DMS114 treated with DMSO at 0.1 percent for 48 hours (cell line): ENCODE results near the gene NANOS3.

Experiments used
- DNase-seq: peaks from one replicate; lab custom pipeline; 2025; ENCODE audit not compliant: unreplicated experiment; lab: John Stamatoyannopoulos, UW

Gene NANOS3

DNA sequence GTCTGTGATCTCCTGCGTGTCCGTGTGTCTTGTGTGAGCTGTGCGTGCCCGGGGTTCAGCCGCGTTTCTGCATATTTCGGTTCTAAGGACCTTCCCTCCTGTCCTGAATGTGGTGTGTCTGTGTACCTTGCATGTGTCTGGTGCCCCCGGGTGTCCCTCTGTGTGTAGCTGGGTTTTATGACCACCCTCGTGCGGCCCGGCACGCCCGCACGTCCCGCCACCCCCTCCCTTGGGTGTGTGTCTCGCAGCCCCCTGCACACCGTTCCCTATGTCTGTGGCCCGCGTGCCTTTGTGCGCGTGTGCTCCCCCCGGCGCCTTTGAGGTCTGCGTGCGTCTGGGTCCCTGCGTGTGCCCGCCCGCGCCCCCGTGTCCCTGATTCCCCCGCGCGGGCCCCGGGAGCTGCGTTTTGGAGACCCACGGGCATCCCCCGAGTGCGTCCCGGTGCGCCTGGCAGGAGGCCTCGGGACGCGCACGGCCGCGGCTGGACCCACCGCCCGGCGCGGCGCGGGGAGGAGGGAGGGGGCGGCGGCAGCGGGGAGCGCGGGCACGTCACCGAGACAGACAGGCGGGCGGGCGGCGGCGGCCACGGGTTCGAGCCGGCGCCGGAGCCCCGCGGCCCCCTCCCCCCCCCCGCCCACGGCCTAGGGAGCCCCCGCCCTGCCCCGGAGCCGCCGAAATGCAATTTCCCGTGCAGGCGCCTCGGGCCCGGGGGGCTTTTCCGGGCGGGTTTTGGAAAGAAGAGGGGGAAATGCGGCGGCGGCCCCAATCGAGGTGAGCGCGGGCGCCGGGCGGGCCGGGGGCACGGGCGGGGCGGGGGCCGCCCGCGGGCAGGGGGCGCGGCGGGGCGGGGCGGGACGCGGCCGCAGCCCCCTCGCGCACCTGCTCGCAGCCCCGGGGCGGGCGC is 12.0 kb upstream of the NANOS3 start:
- DNase-seq: no peak

DNA sequence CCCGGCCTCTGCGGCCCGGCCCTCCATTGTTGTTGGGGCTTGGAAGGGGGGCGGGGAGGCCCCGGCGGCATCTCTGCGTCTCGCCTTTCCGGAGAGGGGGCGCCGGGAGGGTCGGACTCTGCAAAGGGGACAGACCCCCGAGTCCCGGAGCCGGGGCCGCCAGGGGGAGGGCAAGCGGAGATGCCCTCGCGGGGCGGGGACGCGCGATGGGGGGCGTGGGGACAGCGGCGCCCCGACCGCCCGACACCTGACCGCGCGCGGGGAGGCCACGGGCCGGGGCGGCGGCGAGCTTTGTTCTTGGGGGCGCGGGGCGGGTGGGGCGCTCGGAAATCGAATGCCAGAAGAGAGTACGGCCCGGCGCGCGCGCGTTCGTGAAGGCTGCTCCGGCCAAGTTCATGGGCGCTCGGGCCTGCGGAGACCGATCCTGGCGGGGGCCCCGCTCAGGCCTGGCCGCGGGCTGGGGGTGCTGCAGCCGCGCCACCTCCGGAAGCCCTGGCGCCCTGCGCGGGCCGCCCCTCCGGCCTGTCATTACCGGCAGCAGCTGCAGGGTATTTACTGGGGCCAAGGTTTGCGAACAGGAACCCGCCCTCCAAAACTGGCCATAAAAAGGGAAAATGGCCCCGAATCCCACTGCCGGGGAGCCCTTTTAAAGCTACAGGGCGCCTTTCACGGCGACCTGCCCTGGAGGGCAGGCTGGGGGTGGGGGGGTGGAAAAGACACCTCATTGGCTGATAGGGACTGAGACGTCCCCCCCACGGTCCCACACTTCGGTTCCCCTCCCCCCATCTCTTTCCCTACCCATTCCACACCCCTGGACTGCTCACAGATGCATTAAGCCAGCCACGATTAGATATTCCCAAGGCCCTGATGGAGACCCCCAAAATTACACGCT is 11.1 kb upstream of the NANOS3 start:
- no peak for DNase-seq

DNA sequence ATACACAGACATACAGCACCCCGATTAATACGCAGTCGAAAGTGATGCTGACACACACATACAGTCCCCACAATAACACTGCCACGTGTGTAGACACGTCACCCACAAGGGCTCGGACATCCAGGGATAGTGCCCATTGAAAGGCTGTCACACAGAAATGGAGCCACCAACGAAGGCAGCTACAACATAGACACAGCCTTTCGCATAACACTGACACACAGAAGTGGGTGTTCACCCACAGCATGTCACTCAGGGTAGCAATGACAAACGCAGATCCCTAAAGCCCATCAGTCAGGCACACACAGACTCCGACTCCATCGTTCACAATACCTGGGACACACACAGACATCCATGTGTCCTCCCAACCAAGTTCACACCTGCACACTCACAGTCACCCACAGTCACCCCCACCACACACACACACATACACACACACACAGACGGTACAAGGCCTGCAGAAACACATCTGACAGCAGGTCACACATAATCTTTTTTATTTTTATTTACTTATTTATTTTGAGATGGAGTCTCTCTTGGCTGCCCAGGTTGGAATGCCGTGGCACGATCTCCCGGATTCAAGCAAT is 10.4 kb upstream of the NANOS3 start:
- no peak for DNase-seq

DNA sequence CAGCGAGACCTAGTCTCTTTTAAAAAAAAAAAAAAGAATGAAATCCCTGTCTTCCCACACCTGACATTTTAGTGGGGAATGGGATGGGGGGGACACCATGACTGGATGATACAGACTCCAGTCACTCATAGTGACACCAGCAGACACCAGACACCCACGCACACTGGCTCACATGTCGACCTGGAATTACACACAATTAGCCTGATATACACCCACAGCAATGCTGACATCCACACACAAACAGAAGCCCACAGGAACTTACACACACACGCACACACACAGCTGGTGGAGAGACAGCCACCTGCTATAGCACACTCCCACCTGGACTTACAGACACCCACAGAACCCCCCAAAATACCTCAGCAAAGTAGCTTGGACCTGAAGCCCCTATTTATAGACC is 8.3 kb upstream of the NANOS3 start:
- no peak for DNase-seq

DNA sequence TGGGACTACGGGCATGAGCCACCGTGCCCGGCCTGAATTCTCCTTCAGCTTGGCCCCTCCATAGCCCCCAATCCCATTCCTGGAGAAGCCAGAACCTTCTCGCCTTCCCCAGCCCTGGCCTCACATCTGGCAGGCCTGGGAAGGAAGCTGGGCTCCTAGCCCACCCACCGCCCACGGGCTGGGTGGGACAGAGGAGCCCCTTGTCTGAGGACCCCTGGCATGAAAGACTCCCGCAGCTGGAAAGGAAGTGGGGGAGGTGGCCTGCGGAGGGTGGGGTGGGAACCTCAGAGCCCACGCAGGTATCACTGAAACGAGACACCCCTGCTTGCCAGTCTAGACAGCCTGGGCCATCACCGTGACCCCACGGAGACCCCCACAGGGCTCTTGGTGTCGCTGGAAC is 7.7 kb upstream of the NANOS3 start:
- no peak for DNase-seq

DNA sequence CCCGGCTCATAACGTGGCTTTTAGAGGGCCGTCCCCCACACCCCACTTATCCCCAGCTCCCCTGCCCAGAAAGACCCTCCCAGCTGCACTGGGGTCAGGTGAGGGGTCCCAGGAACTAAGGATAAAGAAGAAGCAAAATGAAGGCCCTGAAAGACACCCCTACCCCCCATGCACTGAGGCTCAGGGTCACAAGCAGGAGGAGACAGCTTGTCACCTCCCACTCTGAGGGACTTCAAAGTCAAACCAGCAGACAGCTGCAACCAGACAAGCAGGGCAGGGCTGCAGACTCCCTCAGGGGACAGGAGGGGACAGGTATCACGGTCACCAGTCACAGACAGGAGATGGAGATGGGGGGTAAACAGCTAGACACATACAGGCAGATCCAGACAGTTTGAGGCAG is 6.1 kb upstream of the NANOS3 start:
- DNase-seq: no peak

DNA sequence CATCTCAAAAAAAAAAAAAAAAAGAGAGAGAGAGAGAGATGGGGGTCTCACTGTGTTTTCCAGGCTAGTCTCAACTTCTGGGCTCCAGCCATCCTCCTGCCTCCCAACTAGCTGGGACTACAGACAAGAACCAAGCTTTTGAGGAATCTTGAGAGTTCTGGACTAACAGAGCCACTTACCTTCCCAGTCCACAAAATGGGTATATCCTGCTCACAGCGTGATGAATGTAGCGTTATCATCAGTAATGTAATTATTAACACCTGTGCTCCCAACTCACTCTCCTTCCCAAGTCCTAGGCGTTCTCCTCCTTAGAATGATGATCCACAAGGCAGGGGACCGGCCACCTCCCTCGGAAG is 4.6 kb upstream of the NANOS3 start:
- no peak for DNase-seq

DNA sequence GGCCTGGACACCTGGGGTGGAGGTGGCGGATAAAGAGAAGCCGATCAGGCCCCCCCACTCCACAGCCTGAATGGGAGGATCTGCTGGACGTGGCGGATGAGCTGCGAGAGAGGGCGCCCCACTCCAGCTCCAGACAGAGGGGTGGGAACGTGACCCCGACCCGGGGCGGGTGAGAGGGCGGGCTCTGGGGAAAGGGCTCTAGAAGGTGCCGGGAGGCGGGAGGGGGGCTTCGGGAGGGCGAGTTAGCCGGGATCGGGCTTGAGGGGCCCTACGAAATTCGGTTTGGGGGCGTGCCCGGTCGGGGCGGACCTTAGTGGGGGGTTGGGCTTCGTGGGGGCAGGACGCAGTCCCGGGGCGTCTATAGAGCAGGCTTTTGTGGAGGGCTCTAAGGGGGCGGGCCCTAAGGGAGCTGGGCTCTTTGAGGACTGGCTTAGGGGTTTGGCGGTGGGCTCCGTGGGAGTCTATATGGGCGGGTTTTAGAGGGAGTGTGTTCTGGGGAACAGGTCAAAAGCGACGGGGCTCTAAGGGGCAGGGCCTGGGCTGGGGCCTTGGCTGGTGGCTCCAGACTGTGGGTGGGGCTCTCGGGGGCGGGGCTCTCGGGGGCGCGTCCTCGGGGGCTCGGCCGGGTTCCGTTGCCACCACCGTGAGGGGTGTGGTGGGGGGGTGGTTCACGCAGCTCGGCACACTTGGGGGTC is 4.1 kb upstream of the NANOS3 start:
- DNase-seq: no peak

DNA sequence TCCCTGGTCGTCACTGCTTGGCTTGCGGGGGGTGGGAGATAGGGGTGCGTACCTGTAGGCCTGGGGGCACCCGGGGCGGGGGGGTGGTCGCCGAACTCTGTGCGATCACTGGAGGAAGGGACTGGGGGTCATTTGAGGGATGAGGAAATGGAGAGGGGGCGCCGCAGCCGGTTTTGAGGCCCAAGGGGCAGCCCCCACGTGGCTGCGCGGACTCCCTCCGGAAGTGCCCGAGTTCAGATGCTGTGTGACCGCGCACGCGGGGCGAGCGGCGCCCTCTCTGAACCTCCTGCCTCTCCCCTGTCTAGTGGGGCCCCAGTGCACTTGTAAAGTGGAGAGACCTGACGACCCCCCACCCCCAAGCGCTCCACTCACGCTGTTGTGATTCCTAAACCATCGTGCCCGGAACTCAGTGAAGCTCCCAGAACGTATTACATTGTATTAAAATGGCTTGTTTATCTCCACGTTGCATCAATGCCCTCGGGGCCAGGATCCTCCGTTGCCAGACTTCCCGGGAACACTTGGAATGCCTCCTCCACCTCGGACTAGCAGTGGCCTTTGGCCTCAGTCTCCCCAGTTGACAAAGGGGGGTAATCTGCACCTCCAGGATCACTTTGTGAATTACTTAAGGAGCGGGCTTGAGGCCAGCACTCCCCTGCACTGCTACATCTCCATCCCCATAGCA is 3.0 kb upstream of the NANOS3 start:
- DNase-seq: no peak

DNA sequence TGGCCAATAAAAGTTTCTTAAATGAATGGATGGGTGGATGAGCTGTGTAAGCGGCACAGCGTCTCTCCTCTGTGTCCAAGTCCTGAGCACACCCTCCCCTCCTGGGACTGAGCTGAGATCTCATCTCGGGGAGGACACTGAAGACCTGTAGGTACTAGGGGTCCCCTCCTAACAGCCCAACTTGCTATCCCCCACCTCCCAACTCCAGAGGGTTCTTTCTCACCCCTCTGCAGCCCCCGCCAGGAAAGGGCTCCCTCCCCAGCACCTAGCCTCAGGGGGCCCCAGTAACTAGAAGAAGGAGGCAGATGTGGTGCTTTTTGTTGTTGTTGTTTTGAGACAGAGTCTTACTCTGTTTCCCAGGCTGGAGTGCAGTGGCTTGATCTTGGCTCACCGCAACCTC is 1.1 kb upstream of the NANOS3 start:
- no peak for DNase-seq

DNA sequence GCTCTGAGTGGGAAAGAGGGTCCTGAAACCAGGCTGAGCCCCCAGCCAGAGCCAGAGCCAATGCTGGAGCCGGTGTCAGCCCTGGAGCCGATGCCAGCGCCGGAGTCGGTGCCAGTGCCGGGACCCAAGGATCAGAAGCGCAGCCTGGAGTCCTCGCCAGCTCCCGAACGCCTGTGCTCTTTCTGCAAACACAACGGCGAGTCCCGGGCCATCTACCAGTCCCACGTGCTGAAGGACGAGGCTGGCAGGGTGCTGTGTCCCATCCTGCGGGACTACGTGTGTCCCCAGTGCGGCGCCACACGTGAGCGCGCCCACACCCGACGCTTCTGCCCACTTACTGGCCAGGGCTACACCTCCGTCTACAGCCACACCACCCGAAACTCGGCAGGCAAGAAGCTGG is 369 bp downstream of the NANOS3 start:
- DNase-seq: no peak

DNA sequence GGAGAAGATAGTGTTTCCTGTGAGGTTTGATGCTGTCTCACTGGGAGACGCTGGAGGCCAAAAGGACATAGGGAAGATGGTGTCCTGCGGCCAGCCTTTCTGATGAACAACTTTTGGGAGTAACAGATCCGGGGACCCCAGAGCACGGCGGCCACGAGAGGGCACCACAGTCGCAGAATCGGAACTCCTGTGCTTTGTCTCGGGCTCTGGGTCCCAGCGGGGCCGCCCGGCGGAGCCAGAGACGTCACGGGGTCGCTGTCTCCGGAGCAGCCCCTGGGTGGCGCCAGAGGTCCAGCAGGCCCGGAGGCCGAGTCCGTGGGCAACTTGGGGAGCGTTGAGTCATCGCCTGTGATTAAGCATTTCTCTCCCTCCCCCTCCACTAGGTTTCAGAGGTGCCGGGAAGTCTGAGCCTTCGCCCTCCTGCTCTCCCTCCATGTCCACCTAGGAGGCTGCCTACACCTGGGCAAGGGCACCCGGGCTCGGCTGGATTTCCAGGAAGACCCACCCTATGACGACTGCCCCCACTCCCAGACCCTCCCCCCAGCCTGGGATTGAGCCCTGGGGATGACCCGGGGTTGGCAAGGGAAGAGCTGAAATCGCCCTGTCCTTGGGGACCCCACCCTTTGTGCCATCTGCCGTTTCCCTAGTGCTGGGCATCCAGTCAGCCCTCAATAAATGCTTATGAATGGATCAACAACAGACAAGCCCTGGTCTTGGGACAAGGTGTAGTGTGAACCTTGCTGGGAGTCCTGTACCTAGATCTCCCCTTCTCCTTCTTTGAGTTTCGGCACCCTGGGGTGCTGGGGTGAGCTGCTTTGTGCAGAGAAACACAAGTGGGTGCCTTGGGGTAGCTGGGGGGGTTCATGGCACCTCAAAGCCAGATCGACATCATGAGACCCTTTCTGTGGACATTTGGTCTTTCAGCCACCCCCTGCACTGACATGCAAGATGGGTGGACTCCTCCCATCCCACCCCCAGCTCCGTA is 3.4 kb downstream of the NANOS3 start:
- peak; percentile 68 for DNase-seq

DNA sequence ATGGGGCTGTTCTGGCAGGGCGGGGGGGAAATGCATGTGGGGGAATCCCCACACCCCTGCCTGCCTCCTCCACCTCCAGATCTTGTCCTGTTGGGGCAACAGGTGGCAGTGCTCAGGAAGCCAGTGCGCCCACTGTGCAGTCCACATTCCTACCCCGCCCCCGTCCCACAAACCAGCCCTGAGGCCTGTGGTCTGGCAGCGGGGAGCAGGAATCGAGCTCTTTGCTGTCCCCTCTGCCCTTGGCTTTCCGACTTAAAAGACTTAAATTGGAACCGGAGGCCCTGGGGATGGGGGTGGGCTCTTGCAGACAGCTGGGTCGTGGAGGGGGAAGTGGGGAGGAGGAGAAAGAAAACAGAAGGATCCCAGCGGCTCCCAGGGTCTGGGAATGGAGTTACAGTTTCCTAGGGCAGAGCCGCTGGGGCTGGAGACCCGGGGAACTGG is 4.3 kb downstream of the NANOS3 start:
- DNase-seq: no peak

DNA sequence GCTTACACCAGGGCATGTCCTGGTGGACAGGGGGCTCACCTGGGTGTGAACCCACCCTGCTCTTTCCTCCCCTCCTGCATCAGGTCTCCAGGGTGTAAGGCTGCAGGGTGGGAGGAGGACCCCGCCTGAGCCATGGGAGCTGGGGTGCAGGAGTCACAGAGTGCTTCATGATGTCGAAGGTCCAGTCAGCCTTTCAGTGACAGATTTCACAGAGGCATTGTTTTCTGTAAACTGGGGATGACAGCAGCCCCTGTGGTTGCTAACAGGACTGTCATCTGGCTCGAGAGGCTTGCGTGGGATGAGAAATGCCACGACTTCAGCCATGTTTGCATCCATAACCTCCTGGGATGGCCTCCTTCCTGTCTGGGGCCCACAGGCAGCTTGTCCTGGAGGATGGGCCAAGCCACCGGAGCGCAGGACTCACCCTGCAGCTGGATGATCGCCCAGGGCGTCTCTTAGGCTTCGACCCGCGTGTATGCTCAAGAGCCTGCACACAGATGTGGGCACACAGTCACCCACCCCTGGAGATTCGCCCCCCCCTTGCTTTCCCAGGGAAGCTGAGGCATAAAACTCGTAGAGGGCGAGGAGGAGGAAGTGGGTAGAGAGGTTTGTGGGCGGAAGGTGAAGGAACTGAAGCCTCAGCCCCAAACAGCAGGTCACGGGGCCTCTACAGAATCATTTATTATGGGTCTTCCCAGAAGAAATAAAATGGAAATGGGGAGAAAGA is 4.9 kb downstream of the NANOS3 start:
- no peak for DNase-seq

DNA sequence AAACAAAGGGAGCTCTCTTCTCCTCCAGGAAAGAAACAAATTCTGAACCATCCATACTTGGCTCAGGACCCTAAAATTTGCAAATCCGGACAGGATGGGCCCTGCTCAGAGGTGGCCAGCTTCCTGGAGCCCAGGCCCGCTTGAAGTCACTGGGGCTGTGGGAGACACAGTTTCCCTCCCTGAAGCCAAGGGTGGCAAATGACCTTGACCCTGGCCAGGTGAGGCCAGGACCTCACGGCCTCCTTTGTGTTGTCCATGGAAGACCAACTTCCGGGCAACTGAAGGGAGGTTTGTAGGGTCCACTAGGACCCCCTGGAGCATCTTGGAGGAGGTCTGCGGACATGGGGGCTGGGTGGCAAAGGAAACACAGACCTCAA is 5.5 kb downstream of the NANOS3 start:
- DNase-seq: no peak

DNA sequence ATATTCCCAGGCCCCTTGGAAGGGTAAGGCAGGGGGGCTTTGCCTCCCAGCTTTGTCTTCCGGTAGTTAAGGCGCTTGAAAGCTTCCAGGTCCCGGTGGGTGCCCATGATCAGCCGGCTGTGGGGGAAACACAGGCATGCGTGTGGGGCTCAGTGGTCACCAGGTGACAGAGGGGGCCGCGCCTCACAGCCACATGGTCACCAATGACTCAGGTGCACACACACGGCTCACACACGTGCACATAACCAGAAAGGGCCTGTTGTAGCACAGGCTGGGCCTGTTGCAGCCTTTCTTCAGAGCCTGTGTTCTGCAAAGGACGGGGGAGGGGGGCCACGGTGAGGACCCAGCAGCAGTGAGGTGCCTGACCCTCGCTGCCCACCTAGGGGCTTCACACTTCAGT is 5.9 kb downstream of the NANOS3 start:
- no peak for DNase-seq

DNA sequence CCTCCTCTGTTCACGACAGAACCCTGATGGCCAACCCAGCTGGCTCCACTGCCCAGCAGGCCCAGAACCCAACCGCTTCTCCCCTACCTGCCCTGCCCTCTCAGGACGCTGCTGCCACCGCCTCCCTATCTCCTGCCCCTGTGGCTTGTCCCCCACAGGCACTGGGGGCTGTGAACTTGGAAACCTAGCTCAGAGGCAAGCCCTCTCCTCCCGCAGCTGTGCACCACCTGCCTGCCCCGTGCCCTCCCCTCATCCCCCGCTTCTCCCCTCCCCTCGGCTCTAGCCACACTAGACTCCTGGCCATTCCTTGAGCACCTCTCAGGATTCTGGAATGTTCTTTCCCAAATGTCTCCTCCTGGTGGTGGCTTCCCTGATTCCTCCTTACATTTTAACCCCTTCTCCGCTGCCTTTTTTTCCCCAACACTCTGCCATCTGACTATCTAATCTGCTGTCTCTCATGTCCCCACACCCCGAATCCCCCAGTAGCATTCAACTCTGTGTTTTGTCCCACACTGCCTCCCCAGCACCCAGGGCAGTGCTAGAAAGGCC is 6.7 kb downstream of the NANOS3 start:
- DNase-seq: no peak

DNA sequence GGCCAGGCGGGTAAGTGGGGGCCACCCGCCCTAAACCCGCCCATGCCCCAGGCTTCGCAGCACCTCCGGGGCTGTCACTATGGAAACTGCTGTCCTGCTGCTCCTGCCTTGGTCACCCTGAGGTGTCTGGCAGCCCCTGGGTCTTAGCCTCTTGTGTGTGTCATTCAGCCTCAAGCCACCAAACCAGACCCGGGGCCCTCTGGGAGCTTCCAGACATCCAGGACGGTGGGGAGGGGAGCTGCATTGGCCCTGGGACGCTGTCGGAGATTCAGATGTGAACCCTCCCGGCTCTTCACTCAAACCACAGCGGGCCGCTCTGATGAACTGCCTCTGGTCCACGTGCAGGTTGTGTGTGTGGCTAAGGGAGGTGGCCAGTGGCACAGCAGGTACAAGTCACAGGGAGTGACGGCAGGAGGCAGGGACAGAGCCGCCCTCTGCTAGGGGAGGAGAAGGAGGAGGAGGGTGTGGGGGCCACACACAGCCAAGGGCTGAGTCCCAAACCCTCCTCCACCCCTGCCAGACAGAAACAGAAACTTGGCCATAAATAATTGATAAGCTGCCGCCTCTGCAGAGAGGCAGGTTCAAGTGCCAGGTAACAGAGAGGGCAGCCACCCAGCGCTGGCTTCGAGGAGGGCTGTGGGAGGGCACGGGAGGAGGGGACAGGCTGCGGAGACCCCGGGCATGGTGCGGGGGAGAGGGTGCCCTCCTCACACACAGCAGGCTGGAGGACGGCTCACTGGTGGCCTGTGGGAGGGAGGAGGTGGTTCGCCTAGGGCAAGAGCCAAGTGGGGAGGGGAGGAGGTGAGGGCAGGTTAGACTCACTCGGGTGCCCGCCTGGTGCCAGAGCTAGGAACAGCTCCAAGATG is 8.0 kb downstream of the NANOS3 start:
- no peak for DNase-seq
